Inflammatory macrophage treated with lipopolysaccharide for 1 hour (primary cell): Measurements from ENCODE around the gene KPNB1.
A peak's percentile ranks its signal among the peaks of the same experiment; 100 is the strongest.

Source experiments
- DNase-seq, 2 donors: peaks; one replicate each; pipeline ENCODE4 v3.0.0-alpha.2; 2020 to 2022

Gene KPNB1

DNA sequence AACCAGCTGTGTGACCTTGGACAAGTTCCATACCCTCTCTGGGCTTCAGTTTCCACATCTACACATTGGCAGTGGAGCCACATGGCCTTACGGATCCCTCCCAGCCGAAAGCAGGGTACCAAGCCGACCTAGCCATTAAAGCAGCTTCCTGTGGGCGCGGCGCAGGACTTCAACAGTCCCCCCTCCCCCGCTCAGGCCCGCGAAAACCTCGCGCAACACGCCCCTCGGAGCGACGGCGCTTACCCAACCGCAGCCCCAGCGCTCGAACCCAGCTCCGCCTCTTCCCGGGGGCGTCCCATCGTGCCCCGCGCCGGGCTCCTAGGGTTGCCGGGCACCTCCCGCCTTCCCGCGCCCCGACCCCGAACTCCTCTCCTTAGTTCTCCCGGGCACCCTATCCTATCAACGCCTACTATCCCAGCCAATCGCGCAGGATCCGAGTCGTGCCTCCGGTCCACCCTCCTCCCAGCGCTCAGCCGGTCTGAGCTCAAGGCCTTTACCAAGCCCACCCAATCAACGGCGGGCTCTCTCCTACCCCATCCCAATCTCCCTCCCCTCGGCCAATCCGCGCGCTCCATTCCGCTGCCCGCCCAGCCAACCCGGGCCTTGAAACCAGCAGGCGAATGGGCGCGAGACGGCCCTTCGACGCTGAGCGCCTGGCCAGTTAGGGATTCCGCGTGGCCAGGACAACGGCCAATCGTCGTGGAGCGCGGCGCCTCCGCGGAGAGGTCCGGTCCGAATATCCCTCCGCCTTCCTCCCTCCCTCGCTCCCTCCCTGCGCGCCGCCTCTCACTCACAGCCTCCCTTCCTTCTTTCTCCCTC, at the start of gene KPNB1:
Gene KPNB1 (plus strand): TSS at position 767 of the 819 bp plus-strand sequence. CDS start 326 bp downstream, outside the sequence.
- DNase-seq = peak; percentile 98 to 100

DNA sequence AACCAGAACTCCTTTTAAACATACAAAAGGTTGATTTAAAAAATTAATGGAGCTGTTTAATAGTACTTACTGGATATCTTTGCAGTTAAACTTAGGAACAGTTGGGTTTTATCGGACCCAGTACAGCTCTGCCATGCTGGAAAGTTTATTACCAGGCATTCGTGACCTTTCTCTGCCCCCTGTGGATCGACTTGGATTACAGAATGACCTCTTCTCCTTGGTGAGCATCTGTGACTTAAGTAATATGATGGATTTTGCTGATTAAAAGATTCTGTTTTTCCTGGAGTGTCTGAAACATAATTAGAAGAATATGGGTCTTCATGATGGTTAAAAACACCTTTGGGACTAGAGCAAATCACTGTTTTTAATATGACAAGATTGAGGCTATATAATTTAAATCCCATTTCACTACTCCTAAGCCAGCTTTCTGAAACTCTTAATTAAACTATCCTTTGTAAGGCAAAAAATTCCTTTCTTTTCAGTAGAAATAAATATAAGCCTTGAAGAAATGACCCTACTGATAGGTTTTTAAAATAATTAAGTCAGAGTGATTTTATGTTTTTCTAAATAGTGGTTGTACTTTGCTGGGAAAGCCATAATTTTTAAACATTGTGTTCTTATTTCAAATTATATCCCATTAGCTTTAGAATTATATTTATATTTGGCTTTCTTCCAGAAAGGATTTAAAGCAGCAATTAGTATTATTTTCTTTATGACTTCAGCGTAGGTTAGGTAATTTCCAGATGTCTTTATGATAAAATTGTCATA, 45.7 kb upstream of the KPNB1 start:
- DNase-seq = no peak

DNA sequence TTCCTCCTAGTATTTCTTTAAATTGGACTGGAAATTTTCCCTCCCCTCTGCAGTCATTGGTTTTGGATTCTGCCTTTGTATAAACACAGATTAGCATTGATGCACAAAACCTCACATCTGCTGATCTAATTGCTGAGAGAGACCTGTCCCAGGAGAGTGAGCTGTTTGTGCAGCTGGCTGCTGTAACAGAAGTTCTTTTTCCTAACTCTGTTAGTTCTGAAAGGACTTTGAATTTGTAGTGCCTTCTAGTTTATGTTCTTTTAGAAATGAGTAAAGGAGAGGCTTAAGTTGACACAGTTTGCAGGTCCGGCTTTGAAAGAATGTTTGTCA, 45.2 kb upstream of the KPNB1 start:
- DNase-seq = no peak

DNA sequence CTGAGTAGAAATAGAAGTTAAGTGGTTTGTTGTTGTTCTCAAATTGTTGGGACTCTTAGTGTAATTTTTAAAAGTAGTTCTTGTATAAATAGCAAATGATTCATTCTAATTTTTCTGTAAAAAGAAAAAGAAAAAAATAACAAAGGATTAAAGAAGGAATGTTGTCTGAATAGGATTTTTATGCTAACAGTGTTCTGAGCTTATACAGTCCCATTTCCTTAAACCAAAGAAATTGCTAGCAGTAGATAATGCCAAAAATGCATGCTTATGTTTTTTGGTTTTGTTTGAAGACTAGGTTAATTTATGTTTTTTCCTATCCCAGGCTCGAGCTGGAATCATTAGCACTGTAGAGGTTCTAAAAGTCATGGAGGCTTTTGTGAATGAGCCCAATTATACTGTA, 44.7 kb upstream of the KPNB1 start:
- no peak for DNase-seq

DNA sequence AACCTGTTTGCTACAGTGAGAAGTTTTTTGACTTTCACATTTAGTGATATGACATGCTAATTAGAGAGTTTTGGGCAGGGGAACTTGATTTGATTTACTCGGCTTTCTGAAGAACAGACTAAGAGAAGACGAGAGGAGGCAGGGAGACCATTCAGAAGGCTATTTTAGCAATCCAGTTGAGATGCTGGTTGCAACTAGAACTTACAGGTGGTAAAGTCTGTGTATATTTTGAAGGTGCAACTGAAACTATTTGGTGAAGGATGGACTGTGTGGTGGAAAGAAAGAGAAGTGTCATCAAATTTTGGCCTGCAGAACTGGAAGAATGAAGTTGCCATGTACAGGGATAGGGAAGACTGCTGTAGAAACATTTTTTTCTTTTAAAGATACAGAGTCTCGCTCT, 42.2 kb upstream of the KPNB1 start:
- no peak for DNase-seq

DNA sequence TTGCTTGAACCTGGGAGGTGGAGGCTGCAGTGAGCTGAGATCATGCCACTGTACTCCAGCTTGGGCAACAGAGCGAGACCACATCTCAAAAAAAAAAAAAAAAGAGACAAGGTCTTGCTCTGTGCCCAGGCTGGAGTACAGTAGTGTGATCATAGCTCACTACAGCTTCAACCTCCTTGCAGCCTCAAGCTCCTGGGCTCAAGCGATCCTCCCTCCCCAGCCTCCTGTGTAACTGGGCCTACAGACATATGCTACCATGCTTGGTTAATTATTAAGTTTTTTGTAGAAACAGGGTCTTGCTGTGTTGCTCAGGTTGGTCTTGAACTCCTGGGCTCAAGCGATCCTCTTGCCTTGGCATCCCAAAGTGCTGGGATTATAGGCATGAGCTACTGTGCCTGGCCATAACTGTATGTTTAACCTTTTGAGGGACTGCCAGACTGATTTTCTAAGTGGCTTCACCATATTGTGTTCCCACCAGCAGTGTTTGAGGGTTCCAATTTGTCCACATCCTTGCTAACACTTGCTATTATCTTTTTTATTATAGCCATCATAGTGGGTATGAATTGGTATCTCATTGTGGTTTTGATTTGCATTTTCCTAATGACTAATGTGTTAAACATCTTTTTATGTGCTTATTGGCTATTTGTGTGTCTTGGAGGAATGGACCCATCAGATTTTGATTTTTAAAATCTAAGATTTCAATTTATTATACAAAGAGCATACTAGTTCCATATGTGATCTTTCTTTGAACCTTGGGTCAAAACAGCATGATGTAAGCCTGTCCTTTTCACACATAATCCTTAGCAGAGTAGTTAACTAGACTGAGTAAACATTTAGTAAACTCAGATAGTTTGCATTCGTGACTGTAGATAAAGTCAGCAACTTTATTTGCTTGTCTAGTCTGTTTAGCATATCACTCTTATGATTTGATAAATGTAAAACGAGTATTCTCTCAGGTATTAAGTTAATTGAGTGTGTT, 38.1 kb upstream of the KPNB1 start:
- DNase-seq = no peak

DNA sequence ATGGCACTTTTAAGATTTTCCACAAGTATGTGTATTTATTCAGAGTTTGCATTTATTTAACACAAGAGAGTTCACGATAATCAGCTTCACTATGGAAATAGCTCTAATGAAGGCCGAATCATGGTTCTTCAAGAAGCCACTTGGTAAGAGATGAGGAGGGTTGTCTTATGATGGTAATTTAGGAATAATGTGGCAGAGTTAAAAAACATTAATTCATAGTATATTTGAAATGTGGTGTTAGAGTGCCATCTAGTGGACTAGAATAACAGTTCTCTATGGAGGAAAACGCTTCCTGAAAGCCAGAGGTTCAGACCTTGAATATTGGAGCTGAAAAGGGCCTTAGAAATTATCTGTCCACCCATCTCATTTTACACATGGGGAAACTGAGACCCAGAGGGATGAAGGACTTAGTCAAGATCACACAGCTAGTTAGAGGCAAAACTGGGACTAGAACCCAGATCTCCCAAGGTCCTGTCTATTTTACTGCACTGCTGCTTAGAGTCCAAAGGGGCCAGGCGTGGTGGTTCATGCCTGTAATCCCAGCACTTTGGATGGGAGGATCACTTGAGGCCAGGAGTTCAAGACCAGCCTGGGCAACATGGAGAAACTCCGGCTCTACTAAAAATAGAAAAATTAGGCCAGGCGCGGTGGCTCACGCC, 33.8 kb upstream of the KPNB1 start:
- DNase-seq = peak; percentile 38 to 83

DNA sequence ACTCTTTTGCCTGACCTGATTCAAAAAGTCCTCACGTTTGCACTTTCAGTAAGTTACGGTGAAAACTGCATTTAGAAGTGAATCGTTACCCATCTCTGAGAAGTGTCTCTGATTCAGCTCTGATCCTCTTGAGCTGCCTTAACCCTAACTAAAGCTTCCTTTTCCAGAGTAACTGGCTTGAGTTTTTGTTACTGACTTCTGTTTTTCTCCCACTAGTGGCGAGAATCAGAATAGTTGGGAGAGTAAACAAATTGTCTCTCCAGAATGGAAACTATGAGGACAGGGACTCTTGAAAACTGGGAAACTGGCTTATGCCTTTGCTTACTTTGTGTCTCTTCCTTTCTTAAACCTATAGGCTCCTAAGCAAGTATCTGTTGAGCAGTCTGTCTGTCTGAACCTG, 31.3 kb upstream of the KPNB1 start:
- DNase-seq = peak in 1 of 2 donors; percentile 41

DNA sequence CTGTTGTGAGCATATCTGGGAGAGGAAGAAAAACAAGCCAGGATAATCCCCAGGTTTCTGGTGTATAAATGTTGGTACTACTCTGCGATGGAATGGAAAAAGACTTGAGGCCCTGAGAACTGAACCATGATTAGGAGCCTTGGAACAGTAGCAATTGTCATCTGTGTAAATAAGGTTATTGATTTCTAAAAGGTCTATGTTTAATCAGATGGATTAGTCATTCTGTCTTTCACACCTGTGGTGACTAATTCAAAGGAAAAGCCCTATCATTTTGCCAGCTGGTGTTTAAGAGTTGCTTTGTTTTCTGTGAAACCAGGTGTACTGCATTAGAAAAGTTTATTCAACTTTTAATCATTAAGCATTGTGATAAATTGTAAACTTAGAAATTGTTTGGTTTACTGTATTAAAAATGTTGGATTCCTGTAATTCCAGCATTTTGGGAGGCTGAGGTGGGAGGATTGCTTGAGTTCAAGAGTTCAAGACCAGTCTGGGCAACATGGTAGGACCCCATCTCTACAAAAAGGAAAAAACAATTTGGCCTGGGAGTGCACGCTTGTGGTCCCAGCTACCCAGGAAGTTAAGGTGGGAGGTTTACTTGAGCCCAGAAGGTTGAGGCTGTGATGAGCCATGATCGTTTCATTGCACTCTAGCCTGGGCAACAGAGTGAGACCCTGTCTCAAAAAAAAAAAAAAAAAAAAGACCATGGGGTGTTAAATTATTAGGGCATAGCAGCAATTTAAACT, 29.0 kb upstream of the KPNB1 start:
- no peak for DNase-seq

DNA sequence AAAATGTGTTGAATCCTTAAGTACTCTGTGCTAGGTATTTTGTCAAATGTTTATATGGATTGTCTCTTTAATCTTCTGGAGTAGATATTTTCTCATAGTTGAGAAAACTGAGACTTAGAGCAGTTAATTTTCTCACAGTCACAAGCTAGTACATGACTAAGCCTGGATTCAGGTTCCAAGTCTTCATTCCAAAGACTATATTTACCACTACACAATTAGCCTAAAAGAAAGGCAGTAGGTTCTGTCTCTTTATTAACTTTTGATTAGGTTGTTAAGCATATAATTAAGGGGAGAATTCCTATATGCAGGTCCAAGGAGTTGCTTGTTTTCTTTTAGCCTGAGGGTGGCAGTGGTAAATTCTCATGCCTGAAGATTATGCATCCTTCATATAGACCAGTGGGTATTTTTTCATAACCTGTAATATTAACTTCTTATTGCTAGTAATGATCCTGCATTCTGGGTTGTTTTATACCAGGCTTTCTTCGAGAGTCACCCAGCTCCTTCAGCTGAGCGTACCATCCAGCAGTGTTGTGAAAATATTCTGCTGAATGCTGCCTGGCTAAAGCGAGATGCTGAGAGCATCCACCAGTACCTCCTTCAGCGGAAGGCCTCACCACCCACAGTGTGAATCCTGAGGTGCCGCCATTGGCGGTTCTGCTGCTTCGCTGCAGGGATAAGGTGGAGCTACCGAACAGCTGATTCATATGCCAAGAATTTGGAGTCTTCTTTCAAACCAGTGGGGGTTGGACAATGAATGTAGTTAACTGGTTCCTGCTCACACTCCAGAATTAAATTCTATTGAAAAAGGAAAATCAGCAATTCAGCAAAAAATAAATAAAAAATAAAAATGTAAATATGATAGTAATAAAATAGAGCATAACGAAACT, 28.2 kb upstream of the KPNB1 start:
- no peak for DNase-seq

DNA sequence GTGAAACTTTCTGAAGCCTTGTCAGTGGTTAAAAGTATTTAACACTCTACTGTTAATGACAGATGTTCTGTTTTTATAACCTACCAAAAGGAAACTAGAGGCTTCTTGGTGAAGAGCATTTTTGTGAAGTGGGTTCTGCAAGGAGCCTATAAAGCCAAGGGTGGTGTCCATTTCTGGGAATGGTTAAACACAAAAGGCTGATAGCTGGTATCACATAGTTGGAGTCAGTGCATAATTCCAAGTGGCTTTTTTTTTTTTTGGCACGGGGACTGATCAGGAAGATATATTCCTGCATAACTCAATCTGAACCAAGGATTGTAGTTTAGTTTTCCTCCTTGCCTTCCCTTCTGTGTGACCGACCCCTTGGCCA, 27.6 kb upstream of the KPNB1 start:
- no peak for DNase-seq

DNA sequence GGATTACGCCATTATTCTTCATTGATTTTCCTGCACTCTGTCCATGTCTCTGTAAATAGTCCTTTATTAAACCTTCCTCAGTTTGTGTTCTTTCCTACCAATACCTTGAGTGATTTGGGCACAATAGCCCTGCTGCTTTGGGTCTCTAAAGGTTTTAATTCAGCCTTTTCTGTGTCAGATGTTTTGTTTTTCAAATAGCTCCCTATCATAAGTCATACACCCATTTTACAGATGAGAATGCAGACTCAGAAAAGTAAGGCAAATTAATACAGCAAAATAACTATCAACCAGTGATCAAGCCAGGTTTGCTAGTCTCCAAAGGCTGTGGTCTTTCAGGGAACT, 25.0 kb upstream of the KPNB1 start:
- no peak for DNase-seq

DNA sequence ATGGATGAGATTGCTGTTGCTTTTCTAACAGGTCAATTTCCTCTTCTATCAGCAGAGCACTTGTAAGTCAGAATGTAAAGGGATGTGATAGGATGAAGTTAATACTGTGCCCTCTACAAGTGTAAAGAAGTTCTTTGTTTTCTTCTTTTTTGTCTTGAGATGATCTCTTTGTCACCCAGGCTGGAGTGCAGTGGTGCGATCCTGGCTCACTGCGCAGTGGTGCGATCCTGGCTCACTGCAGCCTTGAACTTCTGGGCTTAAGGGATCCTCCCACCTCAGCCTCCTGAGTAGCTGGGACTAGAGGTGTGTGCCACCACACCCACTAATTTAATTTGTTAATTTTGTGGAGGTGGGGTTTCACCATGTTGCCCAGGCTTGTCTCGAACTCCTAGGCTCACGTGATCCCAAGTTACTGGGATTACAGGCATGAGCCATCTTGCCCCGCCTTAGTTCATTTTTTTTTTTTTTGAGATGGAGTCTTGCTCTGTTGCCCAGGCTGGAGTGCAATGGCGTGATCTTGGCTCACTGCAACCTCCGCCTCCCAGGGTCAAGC, 21.6 kb upstream of the KPNB1 start:
- no peak for DNase-seq

DNA sequence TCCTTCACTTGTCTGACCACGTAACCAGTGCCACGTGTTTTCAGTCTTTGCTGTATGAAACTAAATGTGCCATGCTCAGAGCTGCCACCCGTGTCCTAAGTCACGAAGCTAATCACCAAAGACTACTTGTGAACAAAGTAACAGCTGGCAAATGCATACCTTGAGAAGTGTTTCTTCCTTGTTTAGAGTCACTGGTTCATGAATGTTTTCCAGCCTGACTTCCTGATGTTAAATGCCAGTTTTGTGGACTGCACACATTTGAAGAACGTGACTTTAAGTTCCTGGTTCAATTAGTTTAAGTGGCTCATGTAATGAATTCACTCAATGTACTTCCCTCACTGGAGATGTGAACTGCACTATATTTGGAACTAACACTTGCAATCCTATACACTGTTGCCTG, 19.9 kb upstream of the KPNB1 start:
- no peak for DNase-seq

DNA sequence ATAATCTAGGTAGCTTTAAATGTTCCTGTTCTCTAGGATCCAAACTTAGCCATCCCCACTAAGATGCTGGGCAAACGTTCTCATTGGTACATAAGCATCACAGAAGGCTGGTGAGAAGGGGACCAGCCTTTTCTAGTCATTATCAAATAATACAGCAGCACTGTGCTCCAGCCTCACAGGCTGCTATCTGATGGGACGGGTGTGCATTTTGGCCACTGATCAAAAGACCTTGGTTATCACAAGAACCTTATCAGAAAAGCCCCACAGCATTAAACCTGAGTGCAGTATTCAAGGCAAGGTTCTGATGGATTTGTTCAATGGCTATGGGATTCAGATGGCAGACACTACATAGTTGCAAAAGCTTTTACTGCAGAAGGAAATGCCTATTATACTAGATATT, 19.1 kb upstream of the KPNB1 start:
- no peak for DNase-seq

DNA sequence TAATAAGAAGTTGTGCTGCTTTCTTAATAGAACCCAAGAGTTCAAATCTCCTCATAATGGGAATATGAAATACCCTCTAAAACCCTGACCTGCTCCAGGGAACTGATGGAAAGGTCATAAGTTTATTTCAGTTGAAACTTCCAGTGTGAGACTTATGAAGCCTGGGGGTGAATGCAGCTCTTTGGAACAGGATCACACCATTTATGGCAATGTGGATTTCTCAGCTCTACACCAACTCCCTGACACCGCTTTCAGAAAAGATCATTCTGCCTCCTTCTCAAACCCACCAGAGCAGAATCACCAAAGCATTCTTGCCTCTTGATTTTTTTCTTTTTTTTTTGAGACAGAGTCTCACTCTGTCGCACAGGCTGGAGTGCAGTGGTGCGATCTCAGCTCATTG, 16.7 kb upstream of the KPNB1 start:
- DNase-seq = no peak

DNA sequence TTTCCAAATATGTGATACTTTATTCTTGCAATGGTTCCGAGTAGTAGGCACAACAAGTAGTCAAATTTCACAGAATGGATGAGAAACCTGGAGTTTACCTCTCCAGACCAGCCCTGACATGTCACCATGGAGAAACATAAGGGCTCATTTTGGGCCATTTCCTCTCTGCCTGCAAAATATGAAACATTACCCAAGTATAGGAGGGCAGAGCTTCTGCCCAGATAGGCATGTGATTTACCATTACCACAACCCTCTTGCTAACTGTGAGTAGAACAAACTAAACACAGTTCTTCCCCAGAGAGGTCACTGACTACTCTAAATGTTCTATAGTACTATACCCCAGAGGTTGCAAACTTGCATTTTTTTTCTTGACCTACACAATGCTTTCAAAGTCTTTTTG, 15.7 kb upstream of the KPNB1 start:
- peak; percentile 56 to 90 for DNase-seq

DNA sequence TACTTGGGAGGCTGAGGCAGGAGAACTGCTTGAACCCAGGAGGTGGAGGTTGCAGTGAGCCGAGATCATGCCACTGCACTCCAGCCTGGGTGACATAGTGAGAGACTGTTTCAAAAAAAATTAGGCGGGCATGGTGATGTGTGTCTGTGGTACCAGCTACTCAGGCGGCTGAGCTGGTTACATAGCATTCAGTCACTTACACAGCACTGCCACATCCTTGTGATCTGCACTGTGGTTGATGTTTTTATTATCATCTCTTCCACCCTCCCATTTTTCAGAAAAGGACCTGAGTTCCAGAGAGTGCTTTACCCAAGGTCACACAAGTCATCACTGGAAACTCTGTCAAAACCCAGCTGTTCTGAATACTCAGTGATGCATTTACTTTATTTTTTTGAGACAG, 14.8 kb upstream of the KPNB1 start:
- DNase-seq = no peak

DNA sequence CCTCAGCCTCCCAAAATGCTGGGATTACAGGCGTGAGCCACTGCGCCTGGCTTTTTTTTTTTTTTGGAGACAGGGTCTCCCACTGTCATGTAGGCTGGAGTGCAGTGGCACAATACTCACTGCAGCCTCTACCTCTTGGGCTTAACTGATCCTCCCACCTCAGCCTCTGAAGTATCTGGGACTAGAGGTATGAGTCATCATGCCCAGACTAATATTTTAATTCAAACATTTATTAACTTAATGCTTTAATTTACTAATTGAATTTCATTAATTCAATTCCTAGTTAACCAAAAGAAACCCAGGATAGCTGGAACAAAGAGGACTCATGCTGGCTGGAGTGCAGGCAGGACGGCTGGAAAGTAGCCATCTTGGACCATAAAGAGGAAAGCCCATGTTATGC, 14.0 kb upstream of the KPNB1 start:
- no peak for DNase-seq

DNA sequence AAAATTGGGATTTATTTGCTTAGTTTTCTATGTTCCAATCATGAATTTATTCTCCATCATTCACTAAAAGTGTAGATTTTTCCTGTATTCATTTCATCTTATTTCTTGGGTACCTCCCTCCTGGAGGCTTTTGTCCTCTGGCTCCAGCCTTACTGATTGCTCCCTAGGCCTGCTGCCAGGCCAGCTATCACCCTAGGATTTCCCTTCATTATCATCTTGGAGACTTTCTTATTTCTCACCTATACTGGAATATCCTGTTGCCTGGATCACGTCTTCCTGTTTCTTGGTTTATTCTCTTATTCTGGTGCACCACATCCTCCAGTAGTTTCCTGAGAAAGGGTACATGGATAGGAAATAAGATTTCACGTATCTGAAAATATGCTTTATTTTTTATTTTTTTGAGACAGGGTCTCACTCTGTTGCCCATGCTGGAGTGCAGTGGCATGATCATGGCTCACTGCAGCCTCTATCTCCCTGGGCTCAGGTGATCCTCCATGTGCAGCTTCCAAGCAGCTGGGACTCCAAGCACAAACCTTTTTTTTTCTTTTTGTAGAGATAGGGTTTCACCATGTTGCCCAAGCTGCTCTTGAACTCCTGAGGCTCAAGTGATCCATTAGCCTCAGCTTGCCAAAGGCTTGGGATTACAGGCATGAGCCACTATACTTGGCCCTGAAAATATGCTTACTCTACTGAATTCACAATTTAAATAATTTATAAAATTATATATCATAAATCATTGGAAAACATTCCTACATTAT, 13.3 kb upstream of the KPNB1 start:
- DNase-seq = no peak
